Peyer's patch (tissue), 4 donors: Measurements from ENCODE around the gene LPAR1. TPM values are rescaled to one million over a fixed set of nuclear protein-coding genes. Genes with fewer than 3 reads are reported as not detected.

Experiments used
- DNase-seq, 3 donors: peaks; one replicate each; pipeline ENCODE4 v3.0.0-alpha.2; 2017 to 2019
- H3K27ac ChIP-seq, 4 donors: fragments of 200-600 bp; sonication (generic); one replicate each; pipeline ENCODE4 v1.5.1; 2016 to 2019
- H3K27me3 ChIP-seq, 2 donors: fragments of 200-600 bp; sonication (generic); one replicate each; pipeline ENCODE4 v1.5.1; 2019
- H3K36me3 ChIP-seq, 3 donors: fragments of 200-600 bp; sonication (generic); one replicate each; pipeline ENCODE4 v1.5.1; 2016 to 2019
- H3K4me1 ChIP-seq, 4 donors: fragments of 200-600 bp; sonication (generic); one replicate each; pipeline ENCODE4 v1.5.1; 2016 to 2019
- H3K4me3 ChIP-seq, 4 donors: fragments of 200-600 bp; sonication (generic); 1 replicate in 3 of 4; 2 replicates in 1 of 4; pipeline ENCODE4 v1.5.1; 2016 to 2019; ENCODE audit warnings: mild to moderate bottlenecking in 1 of 4
- H3K9me3 ChIP-seq, 4 donors: fragments of 200-600 bp; sonication (generic); one replicate each; pipeline ENCODE4 v1.5.1; 2016 to 2019; ENCODE audit warnings: mild to moderate bottlenecking in 1 of 4
- CTCF ChIP-seq, 6 experiments: fragments of 450-650 bp in 4 of 6; fragments of 200-600 bp in 2 of 6; sonication (generic) in 1 of 6; IDR thresholded peaks; one replicate each; pipeline ENCODE4 v1.5.1; 2017 to 2019; ENCODE audit warnings: antibody characterized with exemption in 6 of 6, mild to moderate bottlenecking in 3 of 6, moderate library complexity in 1 of 6
- POLR2A ChIP-seq, 2 donors: fragments of 450-650 bp; IDR thresholded peaks; one replicate each; pipeline ENCODE4 v1.5.1; 2017; ENCODE audit warnings: antibody characterized with exemption in 2 of 2, mild to moderate bottlenecking in 2 of 2, moderate library complexity in 2 of 2
- total RNA-seq, 4 donors: library from RNA; depleted of rRNA; stranded (reverse); fragments of >200 nt; gene quantifications; one replicate each; pipeline ENCODE4 v1.1.0, GENCODE V29; 2016

The LPAR1 gene
- total RNA-seq, 4 donors from 2014 or later, result 25.0 to 56.1 (median 31.9) TPM

- Histone ChIP-seq H3K9me3 (no peaks in the 10 kb centered on the region), H3K36me3 (no peaks in the 10 kb centered on the region), H3K4me3 (no peak overlapping the region), H3K27ac (peak overlapping the region in 2 of 4 donors; percentile 70 to 71), H3K27me3 (no peaks in the 10 kb centered on the region), H3K4me1 (peaks cover 0 to 17% (median 0%) of the 10 kb centered on the region in 4 donors)
- no peak for TF ChIP-seq CTCF (IDR thresholded peaks at IDR 0.05)
- TF ChIP-seq POLR2A (IDR thresholded peaks at IDR 0.05), result no peak
- DNase-seq, result peak in 1 of 3 donors; percentile 51
These were observed 33.3 kb downstream of the LPAR1 start for GRCh38 chr9:111004936-111005335.

DNA sequence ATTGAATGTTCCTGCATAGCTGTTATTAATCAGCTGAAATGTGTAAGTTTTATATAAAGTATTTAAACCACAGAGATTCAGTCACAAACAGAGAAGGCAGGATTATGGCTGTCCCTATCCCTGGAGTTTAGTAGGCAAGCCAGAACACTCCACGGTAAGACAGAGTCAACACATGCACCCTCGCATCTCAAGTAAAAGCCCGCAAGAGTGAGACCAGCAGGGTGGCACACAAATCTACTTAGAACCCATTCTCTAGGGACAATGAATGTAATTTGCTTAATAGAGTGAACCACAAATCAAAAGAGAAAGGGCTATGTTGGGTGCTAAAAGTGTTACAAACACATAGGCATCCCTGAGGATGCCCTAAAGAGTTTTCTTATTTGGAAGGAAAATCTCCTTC, 35.1 kb downstream of the LPAR1 start:
- Histone ChIP-seq H3K4me1 (peaks cover 0 to 12% (median 0%) of the 10 kb centered on the region in 4 donors), H3K4me3 (no peak overlapping the region), H3K36me3 (no peaks in the 10 kb centered on the region), H3K27me3 (no peaks in the 10 kb centered on the region), H3K27ac (no peak overlapping the region), H3K9me3 (no peaks in the 10 kb centered on the region)
- TF ChIP-seq POLR2A (IDR thresholded peaks at IDR 0.05), result no peak
- TF ChIP-seq CTCF (IDR thresholded peaks at IDR 0.05), result no peak
- no peak for DNase-seq

DNA sequence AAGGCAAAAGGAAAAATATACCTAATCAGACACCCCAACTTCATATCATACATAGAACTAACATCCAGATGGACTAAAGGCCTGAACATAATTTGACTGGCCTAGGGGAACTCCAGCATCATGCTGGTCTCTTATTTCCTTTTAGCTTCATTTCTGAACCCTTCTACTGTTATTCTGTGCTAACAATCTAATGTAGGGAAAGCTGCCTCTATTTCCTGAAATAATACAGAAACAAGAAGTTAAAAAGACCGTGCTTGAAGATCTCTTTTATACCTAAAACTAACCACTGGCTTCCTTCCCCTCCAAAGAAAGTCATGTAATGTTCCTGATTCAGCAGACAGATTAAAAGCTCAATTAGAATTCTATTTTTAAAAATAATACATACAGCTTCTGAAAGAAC, 36.7 kb downstream of the LPAR1 start:
- Histone ChIP-seq H3K27ac (no peak overlapping the region), H3K27me3 (no peaks in the 10 kb centered on the region), H3K4me1 (peaks cover 0 to 3% (median 0%) of the 10 kb centered on the region in 4 donors), H3K9me3 (no peaks in the 10 kb centered on the region), H3K4me3 (no peak overlapping the region), H3K36me3 (no peaks in the 10 kb centered on the region)
- TF ChIP-seq POLR2A (IDR thresholded peaks at IDR 0.05) (no peak), CTCF (IDR thresholded peaks at IDR 0.05) (no peak)
- no peak for DNase-seq

GRCh38 chr9:111000202-111000601, 38.1 kb downstream of the LPAR1 start:
- Histone ChIP-seq H3K27ac (no peak overlapping the region), H3K4me1 (no peaks in the 10 kb centered on the region), H3K36me3 (no peaks in the 10 kb centered on the region), H3K4me3 (no peak overlapping the region), H3K27me3 (no peaks in the 10 kb centered on the region), H3K9me3 (no peaks in the 10 kb centered on the region)
- no peak for TF ChIP-seq POLR2A (IDR thresholded peaks at IDR 0.05)
- no peak for TF ChIP-seq CTCF (IDR thresholded peaks at IDR 0.05)
- DNase-seq, result no peak

- DNase-seq, result no peak
- TF ChIP-seq POLR2A (IDR thresholded peaks at IDR 0.05), result no peak
- TF ChIP-seq CTCF (IDR thresholded peaks at IDR 0.05), result no peak
- no peaks in the 10 kb centered on the region for H3K9me3 ChIP-seq
- H3K27ac ChIP-seq, result no peak overlapping the region
- no peak overlapping the region for H3K4me3 ChIP-seq
- no peaks in the 10 kb centered on the region for H3K36me3 ChIP-seq
- H3K27me3 ChIP-seq, result no peaks in the 10 kb centered on the region
- H3K4me1 ChIP-seq, result no peaks in the 10 kb centered on the region
These were observed 38.9 kb downstream of the LPAR1 start for GRCh38 chr9:110999379-110999778.

DNA sequence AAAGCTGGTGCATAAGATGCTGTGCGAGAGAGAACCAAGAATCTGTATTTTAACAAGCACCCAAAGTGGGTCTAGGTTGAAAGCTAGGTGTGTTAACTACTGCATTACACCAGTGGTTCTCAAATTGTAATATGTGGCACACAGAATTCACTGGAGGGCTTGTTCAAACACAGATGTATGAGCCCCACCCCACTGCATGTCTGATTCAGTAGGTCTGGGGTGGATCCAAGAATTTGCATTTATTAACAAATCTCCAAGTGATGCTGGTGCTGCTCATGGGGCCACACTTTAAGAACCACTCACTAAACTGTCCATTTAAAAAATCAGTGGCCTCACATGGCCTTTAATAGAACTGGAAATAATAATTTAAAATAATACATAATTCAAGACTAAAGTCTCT, 40.4 kb downstream of the LPAR1 start:
- no peak overlapping the region for H3K4me3 ChIP-seq
- H3K27ac ChIP-seq, result peak overlapping the region in 2 of 4 donors; percentile 32 to 50
- TF ChIP-seq POLR2A (IDR thresholded peaks at IDR 0.05) (no peak), CTCF (IDR thresholded peaks at IDR 0.05) (no peak)
- no peaks in the 10 kb centered on the region for H3K9me3 ChIP-seq
- DNase-seq, result no peak
- no peaks in the 10 kb centered on the region for H3K36me3 ChIP-seq
- no peaks in the 10 kb centered on the region for H3K4me1 ChIP-seq
- no peaks in the 10 kb centered on the region for H3K27me3 ChIP-seq
